ENCODE data around the gene TMEM165. TPM values are rescaled to one million over a fixed set of nuclear protein-coding genes. Genes with fewer than 3 reads are reported as not detected.

Gene TMEM165
- polyA plus RNA-seq, 3 donors = 77.4 to 96.4 (median 92.8) TPM

GRCh38 chr4:55345980-55346850 is 49.5 kb upstream of the TMEM165 start, which contains the start of gene SRD5A3:
Gene SRD5A3 (plus strand): TSS chr4:55346242. CDS start chr4:55346337, 95 bp downstream.
- Mint-ChIP-seq H3K9me3 (peaks cover 0 to 2% (median 0%) of the 10 kb centered on the region in 7 donors), H3K27ac (peak within 1 kb of the TSS; percentile 91 to 96 (median 96)), H3K36me3 (peaks cover 0 to 3% of the 10 kb centered on the region in 2 donors), H3K4me1 (peaks cover 21% of the 10 kb centered on the region), H3K4me3 (peak within 1 kb of the TSS; percentile 88 to 95), H3K27me3 (ENCODE audit: low read depth in 3 of 3) (peaks cover 0 to 1% (median 0%) of the 10 kb centered on the region in 3 donors)
- DNase-seq = peak; percentile 67 to 77 (median 75)
- Histone ChIP-seq H3K9me3 (replicated peaks in 1 of 2; ENCODE audit: control insufficient read depth in 1 of 2, insufficient read depth in 1 of 2, low read length in 2 of 2) (no peaks in the 10 kb centered on the region), H2AFZ (ENCODE audit: insufficient read depth, low read depth, low read length, poor library complexity, severe bottlenecking) (peak within 1 kb of the TSS; percentile 98), H4K20me1 (ENCODE audit: insufficient read depth, low read length) (peaks cover 3% of the 10 kb centered on the region), H3K79me2 (ENCODE audit: insufficient read depth, low read length) (peaks cover 3% of the 10 kb centered on the region), H3K4me1 (ENCODE audit: control insufficient read depth in 1 of 2, insufficient read depth in 2 of 2, low read length in 2 of 2) (peaks cover 12 to 32% of the 10 kb centered on the region in 2 donors), H3K4me3 (replicated peaks in 1 of 3; ENCODE audit: low read depth in 2 of 3, low read length in 3 of 3) (peak within 1 kb of the TSS; percentile 60 to 83 (median 72)), H3K4me2 (replicated peaks; ENCODE audit: extremely low read depth, low read length, poor library complexity, severe bottlenecking) (peak within 1 kb of the TSS; percentile 88), H3K27ac (ENCODE audit: low read depth in 1 of 2, low read length in 2 of 2) (peak within 1 kb of the TSS; percentile 88 to 93), H3K27me3 (ENCODE audit: control insufficient read depth in 2 of 2, insufficient read depth in 2 of 2, low read length in 2 of 2) (no peaks in the 10 kb centered on the region), H3K9ac (ENCODE audit: insufficient read depth, low read length, poor library complexity, severe bottlenecking) (peak within 1 kb of the TSS; percentile 89), H3K36me3 (replicated peaks in 1 of 2; ENCODE audit: control insufficient read depth in 1 of 2, insufficient read depth in 2 of 2, low read length in 2 of 2) (no peaks in the 10 kb centered on the region)
- intact Hi-C loops (cut with micrococcal nuclease) = loop anchor here in 1 of 2 donors (2.0 to 10.0 kb wide), 3 partner anchors 51 to 509 kb away; partner anchors contain the start of genes EXOC1 and TMEM165
- under 1% methylated on average over 95 of the region's 95 CpGs for WGBS (ENCODE audit: insufficient coverage)
- TF ChIP-seq CTCF (IDR thresholded peaks at IDR 0.05) = peak; percentile 99

DNA sequence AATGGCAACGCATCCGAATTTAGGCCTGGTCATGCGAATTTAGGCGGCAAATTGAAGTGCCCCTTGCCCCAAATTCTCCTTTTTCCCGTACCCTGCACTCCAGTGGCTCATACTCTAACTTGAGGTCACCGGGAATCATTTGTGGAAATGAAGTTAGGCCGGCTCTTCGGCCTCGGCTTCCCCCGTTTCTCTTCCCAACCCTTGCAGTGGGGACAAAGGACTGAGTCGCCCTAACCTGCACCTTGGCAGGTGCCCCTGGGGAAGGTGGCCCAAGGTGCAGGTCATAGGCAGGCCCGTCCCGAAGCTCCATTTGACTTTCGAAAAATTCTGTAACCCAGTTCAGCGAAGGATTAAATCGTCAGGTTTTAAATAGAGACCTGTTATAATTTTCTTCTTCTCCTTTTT is 48.9 kb upstream of the TMEM165 start:
- Histone ChIP-seq H3K27ac (ENCODE audit: low read depth in 1 of 2, low read length in 2 of 2) (peak overlapping the region; percentile 88 to 93), H3K36me3 (replicated peaks in 1 of 2; ENCODE audit: control insufficient read depth in 1 of 2, insufficient read depth in 2 of 2, low read length in 2 of 2) (no peaks in the 10 kb centered on the region), H3K27me3 (ENCODE audit: control insufficient read depth in 2 of 2, insufficient read depth in 2 of 2, low read length in 2 of 2) (no peaks in the 10 kb centered on the region), H3K9me3 (replicated peaks in 1 of 2; ENCODE audit: control insufficient read depth in 1 of 2, insufficient read depth in 1 of 2, low read length in 2 of 2) (no peaks in the 10 kb centered on the region), H3K4me1 (ENCODE audit: control insufficient read depth in 1 of 2, insufficient read depth in 2 of 2, low read length in 2 of 2) (peaks cover 12 to 32% of the 10 kb centered on the region in 2 donors), H2AFZ (ENCODE audit: insufficient read depth, low read depth, low read length, poor library complexity, severe bottlenecking) (peak overlapping the region; percentile 98), H4K20me1 (ENCODE audit: insufficient read depth, low read length) (peaks cover 3% of the 10 kb centered on the region), H3K4me2 (replicated peaks; ENCODE audit: extremely low read depth, low read length, poor library complexity, severe bottlenecking) (peak overlapping the region; percentile 88), H3K79me2 (ENCODE audit: insufficient read depth, low read length) (peaks cover 3% of the 10 kb centered on the region), H3K9ac (ENCODE audit: insufficient read depth, low read length, poor library complexity, severe bottlenecking) (peak overlapping the region; percentile 89), H3K4me3 (replicated peaks in 1 of 3; ENCODE audit: low read depth in 2 of 3, low read length in 3 of 3) (peak overlapping the region; percentile 56 to 83 (median 72))
- Mint-ChIP-seq H3K4me3 (peak overlapping the region; percentile 77 to 88), H3K9me3 (no peaks in the 10 kb centered on the region), H3K36me3 (peaks cover 0 to 7% of the 10 kb centered on the region in 2 donors), H3K27me3 (ENCODE audit: low read depth in 3 of 3) (no peaks in the 10 kb centered on the region), H3K4me1 (peaks cover 21% of the 10 kb centered on the region), H3K27ac (peak overlapping the region; percentile 15 to 96 (median 83))
- no peak for DNase-seq
- TF ChIP-seq CTCF (IDR thresholded peaks at IDR 0.05) = no peak
- intact Hi-C loops (cut with micrococcal nuclease) = loop anchor here in 1 of 2 donors (2.0 to 10.0 kb wide), 3 partner anchors 50 to 508 kb away; partner anchors contain the start of genes EXOC1 and TMEM165
- 39% methylated on average over 11 of the region's 16 CpGs for WGBS (ENCODE audit: insufficient coverage)
